HG03354 (cell line): ENCODE data around the gene PDE4B.
A peak's percentile ranks its signal among the peaks of the same experiment; 100 is the strongest.
"Not testable (repeated sequence)": the region's sequence is repeated elsewhere in the genome, so short reads cannot be mapped to it uniquely, and the experiment has no call there.

Experiments
- ATAC-seq: cut with Tn5 transposase; IDR thresholded peaks from one replicate; pipeline ENCODE4 v1.9.1; 2021; ENCODE audit warnings: mild to moderate bottlenecking; ENCODE audit not compliant: unreplicated experiment, poor library complexity, severe bottlenecking

PDE4B gene

GRCh38 chr1:66412704-66413103 lies 620.0 kb downstream of the PDE4B start:
- peak; percentile 5 for ATAC-seq

- peak; percentile 97 for ATAC-seq
Observed at GRCh38 chr1:66413136-66413837, 620.6 kb downstream of the PDE4B start.

DNA sequence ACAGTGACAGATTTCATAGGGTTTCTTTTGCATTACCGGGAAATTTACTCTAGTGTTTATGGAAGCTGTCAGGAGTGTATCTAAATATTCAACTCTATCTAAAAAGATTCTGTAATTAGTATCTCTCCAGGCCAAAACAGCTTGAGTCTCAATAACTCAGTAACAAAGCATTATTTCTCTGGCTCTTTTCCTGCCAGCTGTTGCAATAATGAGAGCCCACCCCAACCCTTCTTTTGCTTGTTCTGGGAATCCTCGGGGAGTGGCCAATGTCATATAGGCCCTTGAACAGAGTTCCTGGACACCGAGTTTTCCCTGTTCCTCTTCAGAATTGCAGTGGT lies 621.1 kb downstream of the PDE4B start:
- ATAC-seq: no peak

GRCh38 chr1:66415281-66415680 lies 622.6 kb downstream of the PDE4B start:
- ATAC-seq: no peak

- ATAC-seq: no peak
Observed at GRCh38 chr1:66415866-66416265, 623.2 kb downstream of the PDE4B start.

GRCh38 chr1:66416295-66416694 lies 623.6 kb downstream of the PDE4B start:
- ATAC-seq: no peak

- no peak for ATAC-seq
Observed at GRCh38 chr1:66418021-66418420, 625.3 kb downstream of the PDE4B start.

- not testable (repeated sequence) for ATAC-seq
Observed at GRCh38 chr1:66420171-66420570, 627.5 kb downstream of the PDE4B start.

- ATAC-seq: not testable (repeated sequence)
Observed at GRCh38 chr1:66420906-66421305, 628.2 kb downstream of the PDE4B start.

DNA sequence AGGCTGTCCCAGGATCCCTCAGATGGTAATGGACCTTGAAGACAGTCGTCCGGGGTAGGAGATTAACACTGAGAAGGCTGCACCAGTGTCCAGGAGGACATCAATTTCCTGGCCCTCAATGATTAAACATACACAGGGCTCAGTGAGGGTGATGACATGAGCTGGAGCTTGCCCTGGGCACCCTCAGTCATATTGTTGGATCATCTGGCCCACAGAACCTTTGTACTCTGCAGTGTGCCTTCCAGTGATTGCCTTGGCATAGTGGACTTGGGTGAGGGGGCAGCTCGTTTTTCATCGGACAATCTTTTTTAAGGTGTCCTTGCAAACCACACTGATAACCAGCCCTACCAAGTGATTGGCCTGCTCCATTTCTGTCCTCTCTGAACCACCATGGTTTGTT lies 630.1 kb downstream of the PDE4B start:
- ATAC-seq: no peak
